HG03571 (cell line): ENCODE results near the gene STK17A.
"Not testable (repeated sequence)": the region's sequence is repeated elsewhere in the genome, so short reads cannot be mapped to it uniquely, and the experiment has no call there.

Source experiments
- ATAC-seq: cut with Tn5 transposase; IDR thresholded peaks from one replicate; pipeline ENCODE4 v1.9.1; 2021; ENCODE audit not compliant: unreplicated experiment

STK17A gene

DNA sequence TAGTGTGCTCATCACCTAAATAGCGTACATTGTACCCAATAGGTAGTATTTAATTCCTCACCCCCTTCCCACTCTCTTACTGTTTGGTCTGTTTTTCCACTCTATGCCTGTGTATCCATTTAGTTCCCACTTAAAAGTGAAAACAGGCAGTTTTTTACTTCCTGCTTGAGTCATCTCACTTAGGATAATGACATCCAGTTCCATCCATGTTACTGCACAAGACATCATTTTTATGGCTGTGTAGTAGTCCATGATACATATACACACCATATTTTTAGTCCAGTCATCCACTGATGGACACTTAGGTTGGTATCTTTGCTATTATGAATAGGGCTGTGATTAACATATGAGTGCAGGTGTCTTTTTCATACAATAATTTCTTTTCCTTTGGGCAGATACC is 10.1 kb downstream of the STK17A start:
- ATAC-seq: no peak

GRCh38 chr7:43594020-43594419 is 11.1 kb downstream of the STK17A start:
- ATAC-seq: no peak

DNA sequence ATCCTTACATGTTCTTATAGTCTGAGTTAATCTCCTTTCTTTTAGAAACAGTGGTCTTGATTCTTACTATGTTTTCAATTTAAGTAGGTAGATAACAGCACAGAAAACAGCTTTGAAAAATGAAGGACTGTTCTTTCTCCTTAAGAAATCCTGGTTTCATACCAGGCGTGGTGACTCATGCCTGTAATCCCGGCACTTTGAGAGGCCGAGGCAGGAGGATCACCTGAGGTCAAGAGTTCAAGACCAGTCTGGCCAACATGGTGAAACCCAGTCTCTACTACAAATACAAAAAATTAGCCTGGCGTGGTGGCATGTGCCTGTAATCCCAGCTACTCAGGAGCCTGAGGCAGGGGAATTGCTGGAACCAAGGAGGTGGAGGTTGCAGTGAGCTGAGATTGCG is 13.5 kb downstream of the STK17A start:
- not testable (repeated sequence) for ATAC-seq

DNA sequence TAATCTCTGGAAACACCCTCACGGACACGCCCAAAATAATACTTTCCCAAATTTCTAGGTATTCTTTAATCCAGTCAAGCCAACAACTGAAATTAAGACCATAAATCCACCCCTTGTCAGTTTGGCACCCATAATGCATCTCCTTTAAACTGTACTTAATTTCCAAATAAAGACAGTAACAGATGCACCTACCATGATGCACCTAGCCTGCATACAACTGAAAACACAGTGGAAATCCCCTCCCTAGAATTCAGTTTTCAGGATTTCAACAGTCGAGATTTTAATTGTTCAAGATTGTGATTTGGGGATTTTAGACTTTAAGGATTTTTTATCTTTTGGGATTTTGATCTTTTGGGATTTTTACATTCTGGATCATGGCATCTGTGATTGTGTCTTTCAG is 17.1 kb downstream of the STK17A start:
- ATAC-seq: no peak

DNA sequence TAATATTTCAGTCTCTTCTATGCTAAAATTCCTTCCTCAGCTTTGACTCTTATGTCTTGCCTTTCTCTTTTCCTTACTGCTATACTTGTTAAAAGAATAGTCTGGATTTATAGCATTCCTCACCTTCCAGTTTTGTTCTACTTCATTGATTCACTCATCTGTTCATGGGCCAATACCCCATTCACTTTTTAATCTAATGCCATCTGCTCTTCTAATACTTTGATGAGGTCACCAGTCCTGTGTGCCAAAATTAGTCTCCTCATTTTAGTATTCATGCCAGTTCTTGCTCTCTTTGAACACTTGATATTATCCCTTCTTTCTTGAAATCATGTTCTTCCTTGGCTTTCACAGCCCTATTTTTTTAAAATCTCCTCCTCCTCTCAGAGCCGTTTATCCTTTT is 19.3 kb downstream of the STK17A start:
- ATAC-seq: no peak

GRCh38 chr7:43604251-43604650 is 21.3 kb downstream of the STK17A start:
- ATAC-seq: no peak

GRCh38 chr7:43609097-43609496 is 26.2 kb downstream of the STK17A start:
- ATAC-seq: no peak

GRCh38 chr7:43612128-43612527 is 29.2 kb downstream of the STK17A start:
- ATAC-seq: no peak

- ATAC-seq: peak; percentile 67
Observed at GRCh38 chr7:43612599-43613589, 30.0 kb downstream of the STK17A start.

DNA sequence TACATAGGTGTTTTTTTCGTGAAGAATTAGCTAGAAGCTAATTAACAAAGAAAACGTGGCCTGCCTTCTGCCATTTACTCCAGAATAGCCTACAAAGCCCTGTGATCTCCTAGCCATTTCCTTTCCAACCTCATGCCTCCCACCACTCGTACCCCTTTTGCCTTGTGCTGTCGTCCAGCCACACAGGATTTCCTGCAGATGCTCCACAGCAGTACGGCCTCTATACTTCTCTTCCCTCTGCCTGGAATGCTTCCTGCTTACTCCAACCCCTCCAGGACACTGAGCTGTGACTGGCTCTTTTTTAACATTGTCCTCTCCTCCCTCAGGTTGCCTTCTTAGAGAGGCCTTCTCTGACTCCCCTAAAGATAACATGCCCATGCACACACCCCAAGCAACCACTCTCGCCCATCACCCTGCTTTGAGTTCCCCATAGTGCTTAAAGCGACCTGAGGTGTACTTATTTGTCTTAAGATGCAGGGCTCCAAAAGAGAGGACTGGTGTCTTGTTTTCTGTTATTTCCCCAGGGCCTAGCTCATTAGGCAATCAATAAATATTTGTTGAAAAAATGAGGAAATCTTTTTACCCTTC is 32.7 kb downstream of the STK17A start:
- ATAC-seq: no peak

GRCh38 chr7:43616977-43617376 is 34.1 kb downstream of the STK17A start:
- no peak for ATAC-seq

DNA sequence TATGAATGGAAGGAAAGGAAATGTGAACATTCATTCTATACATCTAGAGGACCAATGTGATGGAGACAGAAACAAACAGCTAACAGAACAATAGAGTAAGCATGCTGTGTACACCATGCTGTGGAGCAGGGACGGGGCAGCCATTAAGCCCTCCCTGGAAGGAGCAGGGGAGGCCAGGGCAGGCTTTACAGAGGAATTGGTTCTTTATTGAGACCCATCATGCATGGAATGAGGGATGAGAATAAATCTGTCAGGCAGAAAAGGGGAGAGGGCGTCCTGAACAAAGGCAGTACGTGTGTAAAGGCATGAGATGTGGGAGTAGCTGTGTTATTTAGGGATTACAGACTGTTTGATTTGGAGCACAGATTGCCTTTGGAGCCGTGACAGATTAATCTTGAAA is 35.2 kb downstream of the STK17A start:
- ATAC-seq: no peak

- no peak for ATAC-seq
Observed at GRCh38 chr7:43619213-43620012, 36.5 kb downstream of the STK17A start.

DNA sequence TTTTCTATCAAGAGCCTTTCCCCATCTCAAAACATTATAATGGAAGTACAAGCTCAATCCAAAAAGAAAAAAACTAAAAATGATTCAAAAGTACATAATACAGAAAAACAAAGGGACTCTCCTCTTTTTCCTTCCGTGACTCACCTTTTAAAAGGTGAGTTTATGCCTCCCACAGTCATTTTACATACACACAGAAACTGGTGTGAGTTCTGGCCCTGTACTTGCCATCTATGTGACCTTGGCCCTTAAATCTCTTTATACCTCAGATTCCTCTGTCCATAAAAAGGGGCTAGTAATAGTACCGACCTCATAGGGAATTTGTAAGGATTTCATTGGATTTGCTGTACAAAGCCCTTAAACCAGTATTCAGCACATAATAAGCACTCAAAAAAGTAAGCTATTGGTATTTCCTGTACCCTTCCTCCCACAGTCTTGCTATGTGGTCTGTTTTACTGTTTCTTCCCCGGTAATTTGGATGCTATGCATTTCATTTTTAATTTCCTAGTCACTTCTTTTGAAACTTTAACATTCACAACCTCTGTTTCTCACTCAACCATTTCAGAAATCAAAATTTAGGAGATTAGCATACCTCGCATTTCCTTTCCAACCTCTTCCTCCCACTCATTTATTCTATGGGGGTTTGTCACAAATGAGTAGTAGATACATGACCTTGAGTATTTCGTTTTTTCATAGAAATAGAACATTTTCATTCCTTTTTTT is 39.0 kb downstream of the STK17A start:
- ATAC-seq: no peak

- ATAC-seq: no peak
Observed at GRCh38 chr7:43624156-43624555, 41.2 kb downstream of the STK17A start.

DNA sequence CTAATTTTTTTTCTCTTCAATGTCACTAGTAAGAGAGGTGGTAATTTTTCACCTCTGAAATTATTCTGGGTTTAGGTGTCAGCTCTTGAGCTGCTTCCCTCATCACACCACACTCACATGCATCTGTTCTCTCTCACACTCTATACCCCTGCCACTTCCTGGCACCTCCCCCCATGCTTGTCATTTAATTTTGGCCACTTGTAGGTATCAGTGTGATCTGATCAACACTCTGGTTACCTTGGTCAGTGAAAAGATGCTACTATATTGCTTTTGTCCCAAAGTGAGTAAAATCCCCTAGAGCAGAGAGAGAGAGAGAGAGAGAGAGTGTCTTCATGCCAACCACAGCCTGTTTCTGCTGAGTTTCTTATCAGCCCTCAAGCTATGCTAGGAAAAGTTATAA is 42.5 kb downstream of the STK17A start:
- peak; percentile 66 for ATAC-seq

DNA sequence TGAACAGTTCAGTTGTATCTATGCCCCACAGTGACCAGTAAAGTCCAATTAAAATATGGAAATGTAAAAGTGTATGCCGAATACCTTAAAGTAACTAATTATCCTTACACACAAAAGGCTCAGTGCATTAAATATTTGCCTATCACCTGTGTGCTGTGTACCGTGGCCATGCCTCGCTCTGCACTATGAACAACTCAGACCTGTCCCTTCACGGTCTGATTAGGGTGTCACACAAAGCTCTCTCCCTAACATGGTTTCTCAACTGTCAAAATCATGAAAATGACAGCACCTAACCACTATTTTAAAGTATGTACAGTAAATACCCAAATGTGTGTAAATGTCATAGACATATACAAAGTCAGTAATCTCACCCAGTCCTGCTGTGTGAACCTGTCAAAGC is 43.1 kb downstream of the STK17A start:
- no peak for ATAC-seq

DNA sequence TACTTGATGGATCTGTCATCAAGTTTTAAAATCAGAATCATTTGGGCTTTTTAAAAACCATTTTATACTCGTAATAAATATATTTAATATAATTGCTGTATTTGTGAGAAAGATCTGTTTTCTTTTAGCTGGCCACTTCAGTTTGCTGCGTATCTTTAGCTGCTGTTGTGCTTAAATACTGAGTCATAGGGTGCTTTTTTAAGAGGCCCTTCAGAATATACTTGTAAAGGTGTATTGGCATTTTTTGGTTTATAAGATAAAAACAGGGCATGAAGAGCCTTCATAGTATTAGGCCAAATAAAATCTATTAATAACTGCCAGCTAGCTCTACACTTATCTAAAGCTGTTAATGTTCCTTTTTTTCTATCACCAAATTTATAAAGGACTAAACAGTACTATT is 43.8 kb downstream of the STK17A start:
- ATAC-seq: no peak

GRCh38 chr7:43627798-43628197 is 44.9 kb downstream of the STK17A start:
- ATAC-seq: not testable (repeated sequence)

DNA sequence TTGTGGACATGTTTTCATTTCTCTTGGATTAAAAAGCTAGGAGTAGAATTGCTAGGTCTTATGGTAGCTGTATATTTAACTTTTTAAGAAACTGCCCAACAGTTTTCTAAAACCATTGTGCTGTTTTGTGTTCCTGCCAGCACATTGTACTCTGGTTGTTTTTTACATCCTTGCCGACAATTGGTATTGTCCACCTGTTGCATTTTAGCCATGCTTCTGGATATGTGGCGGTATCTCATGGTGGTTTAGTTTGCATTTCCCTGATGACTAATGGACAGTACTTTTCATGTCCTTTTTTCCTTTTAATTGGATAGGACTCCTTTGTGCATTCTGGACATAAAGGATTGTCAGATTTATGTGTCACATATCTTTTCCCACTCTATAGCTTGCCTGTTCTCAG is 45.5 kb downstream of the STK17A start:
- no peak for ATAC-seq

- ATAC-seq: no peak
Observed at GRCh38 chr7:43629857-43630256, 46.9 kb downstream of the STK17A start.
